Keratinocyte (primary cell): ENCODE results near the gene KLF16.

Experiments
- CTCF ChIP-seq, 3 experiments: IDR thresholded peaks in 1 of 3; conservative IDR thresholded peaks in 1 of 3; optimal IDR thresholded peaks in 1 of 3; 2 replicates in 2 of 3; 3 replicates in 1 of 3; pipeline versions ENCODE3 to v1.5.1; 2011; ENCODE audit warnings: low read length in 3 of 3, mild to moderate bottlenecking in 3 of 3, moderate library complexity in 2 of 3, control low read depth in 1 of 3, inconsistent platforms in 1 of 3; ENCODE audit not compliant: insufficient read depth in 2 of 3; ENCODE audit errors: extremely low read depth in 1 of 3
- EZH2 ChIP-seq: IDR thresholded peaks from one replicate; pipeline ENCODE4 v1.6.1; 2012; ENCODE audit warnings: inconsistent platforms, mild to moderate bottlenecking, low read length, moderate library complexity

GRCh38 chr19:1819341-1820255, 43.8 kb downstream of the KLF16 start:
- TF ChIP-seq CTCF (optimal IDR thresholded peaks at IDR 0.05 in 1 of 3, IDR thresholded peaks at IDR 0.05 in 1 of 3, conservative IDR thresholded peaks at IDR 0.05 in 1 of 3; ENCODE audit: extremely low read depth in 1 of 3, insufficient read depth in 2 of 3, low read length in 3 of 3) (no peak), EZH2 (no peak)
